A673 (cell line): ENCODE measurements around the gene IFNA13.

ENCODE experiments used
- EZH2 ChIP-seq: fragments of 200-600 bp; sonication (generic); IDR thresholded peaks from 2 replicates; pipeline ENCODE4 v1.6.1; 2017; ENCODE audit warnings: borderline replicate concordance, low read depth, mild to moderate bottlenecking, mixed read lengths, antibody characterized with exemption, low read length; ENCODE audit not compliant: poor library complexity, severe bottlenecking
- TF ChIP-seq, protein P1 (sequence below): fragments of 300-800, 200-600 bp; sonication (generic); conservative IDR thresholded peaks from 2 replicates; pipeline ENCODE4 v1.5.1; 2017; ENCODE audit warnings: low read depth, mild to moderate bottlenecking, antibody characterized with exemption, low read length, moderate library complexity, mixed read lengths

DNA sequence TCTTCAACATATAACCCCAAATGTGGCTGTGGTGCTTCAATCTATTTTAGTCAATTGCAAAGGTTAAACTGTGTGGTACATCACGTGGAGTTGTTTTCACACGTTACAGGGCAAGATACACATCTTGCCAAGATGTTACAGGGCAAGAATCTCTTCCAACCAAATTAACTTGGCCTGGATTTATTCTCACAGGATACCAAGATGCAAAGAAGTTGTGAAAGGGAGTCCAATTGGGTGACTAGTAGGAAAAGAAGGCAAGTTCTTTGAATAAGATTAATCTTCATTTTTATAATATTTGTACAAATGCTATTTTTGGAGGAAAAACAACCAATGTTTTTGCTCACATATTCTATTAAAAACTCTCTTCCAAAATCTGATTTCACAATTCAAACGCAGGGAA lies 36.3 kb upstream of the IFNA13 start:
- TF ChIP-seq, protein P1, sequence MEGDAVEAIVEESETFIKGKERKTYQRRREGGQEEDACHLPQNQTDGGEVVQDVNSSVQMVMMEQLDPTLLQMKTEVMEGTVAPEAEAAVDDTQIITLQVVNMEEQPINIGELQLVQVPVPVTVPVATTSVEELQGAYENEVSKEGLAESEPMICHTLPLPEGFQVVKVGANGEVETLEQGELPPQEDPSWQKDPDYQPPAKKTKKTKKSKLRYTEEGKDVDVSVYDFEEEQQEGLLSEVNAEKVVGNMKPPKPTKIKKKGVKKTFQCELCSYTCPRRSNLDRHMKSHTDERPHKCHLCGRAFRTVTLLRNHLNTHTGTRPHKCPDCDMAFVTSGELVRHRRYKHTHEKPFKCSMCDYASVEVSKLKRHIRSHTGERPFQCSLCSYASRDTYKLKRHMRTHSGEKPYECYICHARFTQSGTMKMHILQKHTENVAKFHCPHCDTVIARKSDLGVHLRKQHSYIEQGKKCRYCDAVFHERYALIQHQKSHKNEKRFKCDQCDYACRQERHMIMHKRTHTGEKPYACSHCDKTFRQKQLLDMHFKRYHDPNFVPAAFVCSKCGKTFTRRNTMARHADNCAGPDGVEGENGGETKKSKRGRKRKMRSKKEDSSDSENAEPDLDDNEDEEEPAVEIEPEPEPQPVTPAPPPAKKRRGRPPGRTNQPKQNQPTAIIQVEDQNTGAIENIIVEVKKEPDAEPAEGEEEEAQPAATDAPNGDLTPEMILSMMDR: no peak
- TF ChIP-seq EZH2: no peak
